NCI-H82 (cell line): ENCODE results near the gene MRPL11.
"Not testable (repeated sequence)": the region's sequence is repeated elsewhere in the genome, so short reads cannot be mapped to it uniquely, and the experiment has no call there.

Experiments used
- DNase-seq: peaks from one replicate; lab custom pipeline; 2025; lab: John Stamatoyannopoulos, UW

The MRPL11 gene

GRCh38 chr11:66431287-66431686, 7.4 kb downstream of the MRPL11 start:
- DNase-seq: not testable (repeated sequence)

GRCh38 chr11:66429983-66430602, 8.6 kb downstream of the MRPL11 start:
- DNase-seq: peak; percentile 88

- DNase-seq: no peak
Observed at GRCh38 chr11:66428933-66429332, 9.7 kb downstream of the MRPL11 start.

- DNase-seq: no peak
Observed at GRCh38 chr11:66426314-66426713, 12.3 kb downstream of the MRPL11 start.

- DNase-seq: peak; percentile 70
Observed at GRCh38 chr11:66421492-66422205, 17.0 kb downstream of the MRPL11 start.

GRCh38 chr11:66420671-66421476, 17.8 kb downstream of the MRPL11 start, which contains the start of gene NPAS4:
Gene NPAS4, plus strand, starts transcription at chr11:66421035. Its CDS starts 145 bp downstream, at chr11:66421180.
- peak; percentile 81 for DNase-seq

- DNase-seq: peak; percentile 70
Observed at GRCh38 chr11:66419825-66420224, 18.8 kb downstream of the MRPL11 start.

GRCh38 chr11:66418986-66419308, 19.7 kb downstream of the MRPL11 start:
- no peak for DNase-seq

- DNase-seq: peak; percentile 62
Observed at GRCh38 chr11:66418168-66418985, 20.3 kb downstream of the MRPL11 start.

- DNase-seq: no peak
Observed at GRCh38 chr11:66417000-66417399, 21.6 kb downstream of the MRPL11 start.

- no peak for DNase-seq
Observed at GRCh38 chr11:66415423-66415822, 23.2 kb downstream of the MRPL11 start.

- DNase-seq: no peak
Observed at GRCh38 chr11:66414120-66414934, 24.3 kb downstream of the MRPL11 start.

GRCh38 chr11:66413167-66413566, 25.5 kb downstream of the MRPL11 start:
- no peak for DNase-seq

- no peak for DNase-seq
Observed at GRCh38 chr11:66412110-66412509, 26.5 kb downstream of the MRPL11 start.

GRCh38 chr11:66411323-66411722, 27.3 kb downstream of the MRPL11 start:
- DNase-seq: no peak

- no peak for DNase-seq
Observed at GRCh38 chr11:66410191-66410590, 28.5 kb downstream of the MRPL11 start.

GRCh38 chr11:66409226-66409625, 29.4 kb downstream of the MRPL11 start:
- DNase-seq: no peak

- DNase-seq: peak; percentile 94
Observed at GRCh38 chr11:66408488-66409214, 30.0 kb downstream of the MRPL11 start.

GRCh38 chr11:66407651-66408050, 31.0 kb downstream of the MRPL11 start:
- no peak for DNase-seq

- DNase-seq: no peak
Observed at GRCh38 chr11:66393954-66394353, 44.7 kb downstream of the MRPL11 start.
